Omental fat pad (tissue), 4 donors: ENCODE data around the gene TFPT. TPM values are rescaled to one million over a fixed set of nuclear protein-coding genes. Genes with fewer than 3 reads are reported as not detected.
A peak's percentile ranks its signal among the peaks of the same experiment; 100 is the strongest.

Source experiments
- ATAC-seq: fragments of 150-250 bp; one replicate; pipeline ENCODE4 v1.9.1; 2016; ENCODE audit warnings: mild to moderate bottlenecking, moderate library complexity; ENCODE audit not compliant: low FRiP score
- DNase-seq: peaks from one replicate; pipeline ENCODE4 v3.0.0-alpha.2; 2019; ENCODE audit warnings: low spot score
- total RNA-seq, 4 donors: library from RNA; depleted of rRNA; stranded (reverse); fragments of >200 nt; gene quantifications; one replicate each; pipeline ENCODE4 v1.1.0, GENCODE V29; 2016
- TF ChIP-seq, protein P1 (sequence below), 3 donors: fragments of 450-650 bp; IDR thresholded peaks; one replicate each; pipeline ENCODE4 v1.5.1; 2016 to 2017; ENCODE audit warnings: antibody characterized with exemption in 3 of 3, mild to moderate bottlenecking in 3 of 3, moderate library complexity in 2 of 3

Gene TFPT
- total RNA-seq, 4 donors from 2014 or later, result 9.7 to 19.9 (median 15.6) TPM

DNA sequence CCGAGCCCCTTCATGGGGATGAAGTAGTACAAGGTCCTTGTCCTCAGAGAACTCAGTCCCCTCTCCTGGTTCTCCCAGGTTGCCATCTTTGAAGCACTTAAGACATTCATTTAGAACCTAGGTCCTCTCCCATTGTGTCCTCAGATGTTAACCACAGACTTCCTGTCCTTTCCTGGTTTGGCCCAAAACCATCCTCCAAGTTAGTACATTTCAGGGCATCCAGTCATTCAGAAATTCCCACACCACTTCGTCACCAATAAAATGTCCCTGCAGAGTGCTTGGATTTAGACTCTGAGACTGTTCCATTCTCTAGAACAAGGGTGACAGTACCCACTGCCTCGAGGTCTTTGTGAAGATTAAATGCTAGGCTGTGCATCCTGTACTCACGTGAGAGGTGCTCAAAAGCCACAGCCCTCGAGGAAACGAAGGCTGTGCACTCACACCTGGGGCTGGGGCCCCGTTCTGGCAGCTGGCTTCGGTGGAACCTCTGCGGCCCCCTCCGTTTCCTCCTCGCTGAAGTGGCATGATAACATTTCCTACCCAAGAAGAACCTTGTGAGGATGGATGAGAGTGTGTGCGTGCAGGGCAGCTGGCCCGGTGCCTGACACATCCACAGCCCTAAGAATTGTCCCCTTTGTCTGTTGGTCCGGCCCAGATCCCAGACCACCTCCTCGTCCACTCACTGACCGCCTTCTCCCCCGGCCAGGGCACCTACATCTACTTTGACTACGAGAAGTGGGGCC is 39.3 kb upstream of the TFPT start:
- TF ChIP-seq, protein P1, sequence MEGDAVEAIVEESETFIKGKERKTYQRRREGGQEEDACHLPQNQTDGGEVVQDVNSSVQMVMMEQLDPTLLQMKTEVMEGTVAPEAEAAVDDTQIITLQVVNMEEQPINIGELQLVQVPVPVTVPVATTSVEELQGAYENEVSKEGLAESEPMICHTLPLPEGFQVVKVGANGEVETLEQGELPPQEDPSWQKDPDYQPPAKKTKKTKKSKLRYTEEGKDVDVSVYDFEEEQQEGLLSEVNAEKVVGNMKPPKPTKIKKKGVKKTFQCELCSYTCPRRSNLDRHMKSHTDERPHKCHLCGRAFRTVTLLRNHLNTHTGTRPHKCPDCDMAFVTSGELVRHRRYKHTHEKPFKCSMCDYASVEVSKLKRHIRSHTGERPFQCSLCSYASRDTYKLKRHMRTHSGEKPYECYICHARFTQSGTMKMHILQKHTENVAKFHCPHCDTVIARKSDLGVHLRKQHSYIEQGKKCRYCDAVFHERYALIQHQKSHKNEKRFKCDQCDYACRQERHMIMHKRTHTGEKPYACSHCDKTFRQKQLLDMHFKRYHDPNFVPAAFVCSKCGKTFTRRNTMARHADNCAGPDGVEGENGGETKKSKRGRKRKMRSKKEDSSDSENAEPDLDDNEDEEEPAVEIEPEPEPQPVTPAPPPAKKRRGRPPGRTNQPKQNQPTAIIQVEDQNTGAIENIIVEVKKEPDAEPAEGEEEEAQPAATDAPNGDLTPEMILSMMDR (IDR thresholded peaks at IDR 0.05), result no peak
- DNase-seq, result no peak

DNA sequence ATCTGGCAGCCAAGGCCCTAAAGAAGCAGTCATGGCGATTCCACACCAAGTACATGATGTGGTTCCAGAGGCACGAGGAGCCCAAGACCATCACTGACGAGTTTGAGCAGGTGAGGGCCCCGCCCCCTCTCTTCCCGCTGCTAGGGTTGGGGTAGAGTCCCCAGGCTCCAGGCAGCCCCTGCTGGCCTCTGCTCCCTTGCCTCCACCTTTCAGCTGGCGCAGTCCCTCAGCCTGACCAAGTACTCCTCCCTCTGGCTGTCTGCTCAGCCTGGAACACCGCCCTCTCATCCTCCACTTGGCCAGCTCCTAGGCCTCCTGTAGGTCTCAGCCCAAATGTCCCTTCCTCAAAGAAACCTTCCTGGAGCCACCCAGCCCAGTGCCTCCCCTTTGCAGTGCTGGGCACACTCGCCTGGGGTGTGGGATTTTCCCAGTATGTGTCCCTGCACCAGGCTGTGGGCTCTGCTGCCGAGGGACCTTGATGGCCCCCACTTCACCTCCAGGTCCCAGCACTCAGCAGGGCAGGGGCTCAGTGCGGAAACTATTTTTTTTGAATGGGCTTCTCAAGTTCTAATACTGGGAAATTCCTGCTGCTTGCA is 38.4 kb upstream of the TFPT start:
- TF ChIP-seq, protein P1 (IDR thresholded peaks at IDR 0.05), result no peak
- no peak for DNase-seq
- no peak for ATAC-seq

More for the DNA sequence above, 39.3 kb upstream of the TFPT start:
- ATAC-seq, result no peak

DNA sequence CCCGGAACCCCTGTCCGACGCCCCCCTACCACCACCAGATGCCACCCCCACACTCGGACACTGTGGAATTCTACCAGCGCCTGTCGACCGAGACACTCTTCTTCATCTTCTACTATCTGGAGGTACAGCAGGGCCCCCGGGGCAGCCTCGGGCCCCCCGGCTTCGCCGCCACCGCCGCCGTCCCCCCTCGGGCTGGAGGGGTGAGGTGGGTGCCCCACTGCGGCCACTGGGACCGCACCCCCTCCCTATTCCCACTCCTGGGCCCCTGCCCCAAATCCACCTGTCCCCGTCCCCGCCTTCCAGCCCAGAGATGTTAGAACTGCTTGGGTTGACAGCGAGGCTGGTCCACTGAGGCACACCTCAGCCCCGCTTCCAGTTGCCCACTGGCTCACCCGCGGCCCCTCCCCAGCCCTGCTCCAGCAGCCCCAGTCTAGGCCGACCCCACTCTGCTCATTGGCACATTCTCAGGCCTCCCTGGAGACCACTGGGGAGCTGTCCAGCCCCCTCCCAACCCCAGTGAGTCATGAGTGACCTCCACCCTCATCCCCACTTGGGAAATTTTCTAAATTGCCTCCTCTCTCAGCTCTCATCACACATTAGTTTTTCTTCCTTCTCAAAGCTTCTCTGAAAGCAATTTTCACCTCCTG is 37.5 kb upstream of the TFPT start:
- DNase-seq (no peak), ATAC-seq (peak; percentile 40)
- TF ChIP-seq, protein P1 (IDR thresholded peaks at IDR 0.05), result no peak

DNA sequence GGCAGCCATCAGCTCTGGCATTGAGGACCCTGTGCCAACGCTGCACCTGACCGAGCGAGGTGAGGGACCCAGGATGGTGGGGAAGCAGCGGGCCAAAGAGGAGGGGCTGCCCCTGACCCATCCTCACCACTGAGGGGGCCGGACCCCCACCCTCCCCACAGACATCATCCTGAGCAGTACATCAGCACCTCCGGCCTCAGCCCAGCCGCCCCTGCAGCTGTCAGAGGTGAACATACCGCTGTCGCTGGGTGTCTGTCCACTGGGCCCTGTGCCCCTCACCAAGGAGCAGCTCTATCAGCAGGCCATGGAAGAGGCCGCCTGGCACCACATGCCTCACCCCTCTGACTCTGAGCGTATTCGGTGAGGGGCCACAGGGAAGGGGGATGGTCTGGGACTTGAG is 36.8 kb upstream of the TFPT start:
- ATAC-seq (no peak), DNase-seq (no peak)
- TF ChIP-seq, protein P1 (IDR thresholded peaks at IDR 0.05), result no peak

DNA sequence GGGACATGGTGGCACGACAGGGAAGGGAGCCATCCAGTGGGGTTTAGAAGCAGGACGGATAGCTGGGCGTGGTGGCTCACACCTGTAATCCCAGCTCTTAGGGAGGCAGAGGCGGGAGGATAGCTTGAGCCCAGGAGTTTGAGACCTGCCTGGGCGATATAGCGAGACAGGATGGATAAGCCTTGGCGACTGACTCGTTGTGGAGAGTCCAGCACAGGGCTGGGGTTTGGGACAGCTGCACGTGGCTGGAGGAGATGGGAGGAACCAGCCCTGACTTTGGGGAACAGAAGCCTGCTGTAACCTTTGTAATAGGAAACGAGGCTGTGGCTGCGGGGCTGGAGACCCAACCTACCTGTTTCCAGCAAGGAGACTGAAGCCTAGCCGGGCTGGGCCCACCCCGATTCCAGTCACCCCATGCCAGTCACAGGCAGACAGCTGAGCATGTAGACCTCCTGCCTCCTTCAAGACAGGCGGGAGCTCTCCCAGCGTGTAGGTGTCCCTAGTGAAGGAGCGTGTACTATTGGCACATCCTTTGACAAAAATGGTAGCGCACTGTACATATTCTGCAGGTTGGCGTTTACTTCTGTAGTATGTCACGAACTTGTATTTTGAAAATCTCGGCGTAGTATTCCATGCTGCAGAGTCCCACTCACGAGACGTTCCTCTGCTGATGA is 36.0 kb upstream of the TFPT start:
- no peak for DNase-seq
- TF ChIP-seq, protein P1 (IDR thresholded peaks at IDR 0.05), result no peak
- no peak for ATAC-seq

DNA sequence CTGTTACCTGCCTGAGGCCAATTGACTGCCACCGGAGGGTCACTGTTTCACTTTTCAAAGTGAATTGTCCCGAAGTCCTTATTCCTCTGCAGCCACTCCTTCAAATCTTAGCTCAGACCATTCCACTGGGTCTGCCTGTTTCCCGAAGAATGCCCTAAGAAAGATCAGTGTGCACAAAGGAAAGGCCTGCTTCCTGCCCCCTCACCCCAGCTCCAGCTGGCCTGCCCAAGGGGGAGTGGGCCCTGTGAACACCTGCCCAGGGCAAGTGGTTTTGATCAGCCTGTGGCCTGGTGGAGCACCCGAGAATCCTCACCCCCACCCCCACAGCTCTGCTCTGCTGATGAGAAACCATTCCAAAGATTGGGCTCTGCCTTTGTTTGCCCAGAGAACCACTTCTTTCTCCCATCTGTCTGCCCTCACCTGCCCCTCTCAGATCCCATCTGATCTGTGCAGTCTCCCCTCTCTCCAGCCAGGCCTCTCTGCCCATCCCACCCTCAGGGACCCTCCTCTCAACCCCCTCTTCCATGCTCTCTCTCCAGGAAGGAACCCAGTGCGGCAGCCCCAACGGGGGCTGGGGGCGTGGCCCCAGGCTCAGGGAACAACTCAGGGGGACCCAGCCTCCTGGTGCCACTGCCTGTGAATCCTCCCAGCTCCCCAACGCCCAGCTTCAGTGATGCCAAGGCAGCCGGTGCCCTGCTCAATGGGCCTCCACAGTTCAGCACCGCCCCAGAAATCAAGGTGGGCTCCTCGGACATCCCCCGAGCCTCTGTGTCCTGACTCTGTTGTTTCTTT is 33.8 kb upstream of the TFPT start:
- TF ChIP-seq, protein P1 (IDR thresholded peaks at IDR 0.05), result no peak
- no peak for ATAC-seq
- DNase-seq, result no peak
